WTC11 (cell line): Measurements from ENCODE around the gene PDZRN4.

Experiments
- AFF4 ChIP-seq: sonication (generic); formaldehyde crosslinking; IDR thresholded peaks from 2 replicates; pipeline ENCODE4 v1.8.1; 2023; ENCODE audit warnings: mild to moderate bottlenecking, missing genetic modification reagents, borderline replicate concordance
- CTCF ChIP-seq: fragments of 200-600 bp; IDR thresholded peaks from 2 replicates; pipeline ENCODE4 v1.8.0; 2022; ENCODE audit warnings: antibody characterized with exemption
- FOXK1 ChIP-seq: sonication (generic); formaldehyde crosslinking; IDR thresholded peaks from 2 replicates; pipeline ENCODE4 v1.8.0; 2022; ENCODE audit warnings: mild to moderate bottlenecking, moderate library complexity, missing genetic modification reagents
- NFYB ChIP-seq: sonication (generic); formaldehyde crosslinking; conservative IDR thresholded peaks from 2 replicates; pipeline ENCODE4 v1.8.0; 2022; ENCODE audit warnings: low read depth, missing genetic modification reagents
- NR3C1 ChIP-seq: sonication (generic); formaldehyde crosslinking; conservative IDR thresholded peaks from 2 replicates; pipeline ENCODE4 v1.8.1; 2023; ENCODE audit warnings: low read depth, mild to moderate bottlenecking, missing genetic modification reagents
- PREB ChIP-seq: sonication (generic); formaldehyde crosslinking; IDR thresholded peaks from 2 replicates; pipeline ENCODE4 v1.8.1; 2022; ENCODE audit warnings: mild to moderate bottlenecking, missing genetic modification reagents, moderate library complexity, borderline replicate concordance
- ZNF121 ChIP-seq: sonication (generic); formaldehyde crosslinking; IDR thresholded peaks from 2 replicates; pipeline ENCODE4 v1.8.0; 2023; ENCODE audit warnings: missing genetic modification reagents
- TF ChIP-seq, protein P1 (sequence below): sonication (generic); formaldehyde crosslinking; IDR thresholded peaks from 2 replicates; pipeline ENCODE4 v1.8.1; 2023; ENCODE audit warnings: mild to moderate bottlenecking, missing genetic modification reagents
- TF ChIP-seq, protein P2 (sequence below): sonication (generic); formaldehyde crosslinking; IDR thresholded peaks from 2 replicates; pipeline ENCODE4 v1.8.0; 2022; ENCODE audit warnings: mild to moderate bottlenecking, missing genetic modification reagents
- TF ChIP-seq, protein P3 (sequence below): sonication (generic); formaldehyde crosslinking; IDR thresholded peaks from 2 replicates; pipeline ENCODE4 v1.8.1; 2022; ENCODE audit warnings: mild to moderate bottlenecking, moderate library complexity, missing genetic modification reagents

DNA sequence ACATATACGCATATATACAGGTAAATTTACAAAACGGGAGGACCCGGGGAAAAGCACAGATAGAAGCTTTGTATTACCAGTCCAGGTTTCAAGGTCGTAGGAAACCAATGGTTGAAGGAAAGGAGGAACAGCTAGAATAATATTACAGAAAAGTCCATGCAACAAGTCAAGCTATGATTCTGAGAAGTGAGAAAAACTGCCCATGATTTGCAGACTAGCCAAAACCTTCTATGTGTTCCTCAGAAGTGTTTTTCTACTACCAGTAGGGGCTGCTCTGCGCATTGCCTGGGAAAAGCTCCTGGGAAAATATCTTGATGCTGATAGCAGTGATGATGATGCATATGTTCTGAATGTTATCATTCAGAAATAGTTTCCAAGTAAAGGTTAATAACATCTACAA lies 2.2 kb downstream of the PDZRN4 start:
- TF ChIP-seq CTCF = no peak
- TF ChIP-seq AFF4 (CRISPR knock-in tag) = no peak
- TF ChIP-seq PREB (CRISPR knock-in tag) = no peak
- TF ChIP-seq, protein P1, sequence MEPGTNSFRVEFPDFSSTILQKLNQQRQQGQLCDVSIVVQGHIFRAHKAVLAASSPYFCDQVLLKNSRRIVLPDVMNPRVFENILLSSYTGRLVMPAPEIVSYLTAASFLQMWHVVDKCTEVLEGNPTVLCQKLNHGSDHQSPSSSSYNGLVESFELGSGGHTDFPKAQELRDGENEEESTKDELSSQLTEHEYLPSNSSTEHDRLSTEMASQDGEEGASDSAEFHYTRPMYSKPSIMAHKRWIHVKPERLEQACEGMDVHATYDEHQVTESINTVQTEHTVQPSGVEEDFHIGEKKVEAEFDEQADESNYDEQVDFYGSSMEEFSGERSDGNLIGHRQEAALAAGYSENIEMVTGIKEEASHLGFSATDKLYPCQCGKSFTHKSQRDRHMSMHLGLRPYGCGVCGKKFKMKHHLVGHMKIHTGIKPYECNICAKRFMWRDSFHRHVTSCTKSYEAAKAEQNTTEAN (CRISPR knock-in tag) = no peak
- TF ChIP-seq ZNF121 (CRISPR knock-in tag) = no peak
- TF ChIP-seq, protein P2, sequence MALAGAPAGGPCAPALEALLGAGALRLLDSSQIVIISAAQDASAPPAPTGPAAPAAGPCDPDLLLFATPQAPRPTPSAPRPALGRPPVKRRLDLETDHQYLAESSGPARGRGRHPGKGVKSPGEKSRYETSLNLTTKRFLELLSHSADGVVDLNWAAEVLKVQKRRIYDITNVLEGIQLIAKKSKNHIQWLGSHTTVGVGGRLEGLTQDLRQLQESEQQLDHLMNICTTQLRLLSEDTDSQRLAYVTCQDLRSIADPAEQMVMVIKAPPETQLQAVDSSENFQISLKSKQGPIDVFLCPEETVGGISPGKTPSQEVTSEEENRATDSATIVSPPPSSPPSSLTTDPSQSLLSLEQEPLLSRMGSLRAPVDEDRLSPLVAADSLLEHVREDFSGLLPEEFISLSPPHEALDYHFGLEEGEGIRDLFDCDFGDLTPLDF = no peak
- no peak for TF ChIP-seq NR3C1 (CRISPR knock-in tag)
- no peak for TF ChIP-seq NFYB
- TF ChIP-seq FOXK1 (CRISPR knock-in tag) = no peak
- TF ChIP-seq, protein P3, sequence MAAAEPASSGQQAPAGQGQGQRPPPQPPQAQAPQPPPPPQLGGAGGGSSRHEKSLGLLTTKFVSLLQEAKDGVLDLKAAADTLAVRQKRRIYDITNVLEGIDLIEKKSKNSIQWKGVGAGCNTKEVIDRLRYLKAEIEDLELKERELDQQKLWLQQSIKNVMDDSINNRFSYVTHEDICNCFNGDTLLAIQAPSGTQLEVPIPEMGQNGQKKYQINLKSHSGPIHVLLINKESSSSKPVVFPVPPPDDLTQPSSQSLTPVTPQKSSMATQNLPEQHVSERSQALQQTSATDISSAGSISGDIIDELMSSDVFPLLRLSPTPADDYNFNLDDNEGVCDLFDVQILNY (CRISPR knock-in tag) = no peak
